Trophoblast cell (in vitro differentiated cells and primary cell): ENCODE results near the gene TRAF2.

Experiments used
- DNase-seq, 2 donors: peaks; one replicate each; pipeline ENCODE4 v3.0.0-alpha.2; 2016
- H2AFZ ChIP-seq: 2 replicates; pipeline ENCODE4 v1.6.1; 2013; ENCODE audit warnings: low read length, moderate library complexity, mild to moderate bottlenecking; ENCODE audit not compliant: insufficient read depth, poor library complexity
- H2AK5ac ChIP-seq: 2 replicates; pipeline ENCODE4 v1.6.1; 2013; ENCODE audit warnings: mild to moderate bottlenecking, low read length
- H2BK120ac ChIP-seq: 2 replicates; pipeline ENCODE4 v1.6.1; 2013; ENCODE audit warnings: low read length, mild to moderate bottlenecking, moderate library complexity; ENCODE audit not compliant: insufficient read depth, poor library complexity
- H2BK12ac ChIP-seq: 2 replicates; pipeline ENCODE4 v1.6.1; 2013; ENCODE audit warnings: mild to moderate bottlenecking, low read length, moderate library complexity
- H2BK5ac ChIP-seq: 2 replicates; pipeline ENCODE4 v1.6.1; 2013; ENCODE audit warnings: low read length, low read depth, moderate library complexity, mild to moderate bottlenecking; ENCODE audit not compliant: poor library complexity
- H3K14ac ChIP-seq: 2 replicates; pipeline ENCODE4 v1.6.1; 2013; ENCODE audit warnings: mild to moderate bottlenecking, low read length
- H3K18ac ChIP-seq: 2 replicates; pipeline ENCODE4 v1.6.1; 2013; ENCODE audit warnings: mild to moderate bottlenecking, low read length
- H3K23ac ChIP-seq: 2 replicates; pipeline ENCODE4 v1.6.1; 2013; ENCODE audit warnings: low read length
- H3K27ac ChIP-seq: 2 replicates; pipeline ENCODE4 v1.5.1; 2013; ENCODE audit warnings: low read depth, mild to moderate bottlenecking, inconsistent platforms, low read length, moderate library complexity
- H3K27me3 ChIP-seq: 2 replicates; pipeline ENCODE4 v1.6.1; 2013; ENCODE audit warnings: inconsistent platforms, mild to moderate bottlenecking, low read length, moderate library complexity; ENCODE audit not compliant: insufficient read depth
- H3K36me3 ChIP-seq, 2 experiments: 1 replicate in 1 of 2; 2 replicates in 1 of 2; pipeline ENCODE4 v1.6.1; 2013; ENCODE audit warnings: low read length in 2 of 2, mild to moderate bottlenecking in 2 of 2, moderate library complexity in 1 of 2; ENCODE audit not compliant: insufficient read depth in 2 of 2, control insufficient read depth in 1 of 2
- H3K4ac ChIP-seq: 2 replicates; pipeline ENCODE4 v1.6.1; 2013; ENCODE audit warnings: low read depth, mild to moderate bottlenecking, low read length, moderate library complexity
- H3K4me1 ChIP-seq, 2 experiments: 1 replicate in 1 of 2; 2 replicates in 1 of 2; pipeline ENCODE4 v1.6.1; 2013; ENCODE audit warnings: low read length in 2 of 2, mild to moderate bottlenecking in 2 of 2, moderate library complexity in 1 of 2; ENCODE audit not compliant: insufficient read depth in 2 of 2, control insufficient read depth in 1 of 2
- H3K4me2 ChIP-seq: 2 replicates; pipeline ENCODE4 v1.6.1; 2013; ENCODE audit warnings: inconsistent platforms, mild to moderate bottlenecking, low read length, moderate library complexity
- H3K4me3 ChIP-seq: 2 replicates; pipeline ENCODE4 v1.5.1; 2013; ENCODE audit warnings: mild to moderate bottlenecking, low read depth, low read length, inconsistent platforms
- H3K79me1 ChIP-seq: one replicate; pipeline ENCODE4 v1.6.1; 2013; ENCODE audit warnings: low read length
- H3K79me2 ChIP-seq: 2 replicates; pipeline ENCODE4 v1.6.1; 2013; ENCODE audit warnings: low read length, mild to moderate bottlenecking; ENCODE audit not compliant: control insufficient read depth, insufficient read depth, poor library complexity
- H3K9ac ChIP-seq: 2 replicates; pipeline ENCODE4 v1.6.1; 2013; ENCODE audit warnings: mild to moderate bottlenecking, low read length
- H3K9me3 ChIP-seq: 2 replicates; pipeline ENCODE4 v1.6.1; 2013; ENCODE audit warnings: low read depth, mild to moderate bottlenecking, control low read depth, inconsistent platforms, low read length; ENCODE audit not compliant: insufficient read depth
- H4K12ac ChIP-seq: 2 replicates; pipeline ENCODE4 v1.6.1; 2013; ENCODE audit warnings: low read depth, mild to moderate bottlenecking, low read length, moderate library complexity
- H4K8ac ChIP-seq: 2 replicates; pipeline ENCODE4 v1.6.1; 2013; ENCODE audit warnings: low read depth, mild to moderate bottlenecking, low read length, moderate library complexity
- H4K91ac ChIP-seq: one replicate; pipeline ENCODE4 v1.6.1; 2013; ENCODE audit warnings: low read depth, mild to moderate bottlenecking, low read length, moderate library complexity
- WGBS: extraction: QIAGEN DNeasy Blood & Tissue Kit; methylation state at CpG from one replicate; pipeline ENCODE4 v1.1.7; 2013; ENCODE audit warnings: missing lambda C conversion rate; ENCODE audit not compliant: insufficient read length, insufficient coverage; ENCODE audit errors: extremely low coverage; 5-methylcytosine and 5-hydroxymethylcytosine counted together

TRAF2 gene

DNA sequence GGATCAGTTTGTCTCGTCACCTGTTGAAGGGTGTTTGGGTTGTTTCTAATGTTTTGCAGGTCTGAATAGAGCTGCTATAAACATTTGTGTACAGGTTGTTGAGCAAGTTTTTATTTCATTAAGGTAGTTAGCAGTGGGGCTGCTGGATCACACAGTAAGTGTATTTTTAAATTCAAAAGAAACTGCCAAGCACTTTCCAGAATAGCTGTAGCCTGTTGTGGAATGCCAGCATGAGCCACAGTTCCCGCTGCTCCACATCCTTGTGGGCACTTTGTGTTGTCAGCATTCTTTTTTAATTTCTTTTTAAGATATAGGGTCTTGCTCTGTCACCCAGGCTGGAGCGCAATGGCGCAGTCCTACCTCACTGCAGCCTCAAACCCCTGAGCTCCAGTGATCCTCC lies 43.7 kb downstream of the TRAF2 start:
- Histone ChIP-seq H3K14ac (no peak overlapping the region), H3K4me3 (no peak overlapping the region), H4K12ac (no peak overlapping the region), H3K4me1 (peaks cover 8 to 13% of the 10 kb centered on the region in 2 experiments), H3K27ac (no peak overlapping the region), H3K9me3 (no peaks in the 10 kb centered on the region), H3K9ac (no peak overlapping the region), H4K8ac (no peak overlapping the region), H3K27me3 (no peaks in the 10 kb centered on the region), H3K36me3 (peaks cover 32 to 42% of the 10 kb centered on the region in 2 experiments), H2BK12ac (no peak overlapping the region), H3K18ac (no peak overlapping the region), H2AFZ (no peak overlapping the region), H3K79me1 (peaks cover 5% of the 10 kb centered on the region), H2AK5ac (no peak overlapping the region), H3K4ac (no peak overlapping the region), H2BK5ac (no peak overlapping the region), H3K23ac (no peak overlapping the region), H2BK120ac (no peak overlapping the region), H4K91ac (no peak overlapping the region), H3K79me2 (no peaks in the 10 kb centered on the region), H3K4me2 (no peak overlapping the region)
- no CpG with 5 or more reads among the region's 4 CpGs for WGBS
- DNase-seq = no peak

DNA sequence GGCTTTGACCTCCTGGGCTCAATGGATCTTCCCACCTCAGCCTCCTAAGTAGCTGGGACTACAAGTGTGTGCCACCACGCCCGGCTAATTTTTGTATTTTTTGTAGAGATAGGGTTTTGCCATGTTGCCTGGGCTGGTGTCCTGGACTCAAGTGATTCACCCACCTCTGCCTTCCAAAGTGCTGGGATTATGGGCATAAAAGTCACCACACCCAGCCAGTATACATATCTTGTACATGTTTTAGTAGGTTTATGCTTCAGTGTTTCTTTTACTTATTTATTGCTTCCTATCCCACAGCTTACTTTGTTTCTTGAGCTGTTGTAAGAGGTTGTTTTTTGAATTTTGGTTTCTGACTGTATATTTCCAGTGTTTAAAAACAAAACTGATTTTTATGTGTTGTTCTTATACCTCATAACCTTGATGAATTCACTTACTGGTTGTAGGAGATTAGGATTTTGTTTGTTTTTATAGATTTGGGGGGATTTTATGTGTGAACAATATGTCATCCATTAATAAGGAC lies 45.4 kb downstream of the TRAF2 start:
- Histone ChIP-seq H3K14ac (no peak overlapping the region), H3K23ac (no peak overlapping the region), H3K27me3 (no peaks in the 10 kb centered on the region), H3K79me1 (no peaks in the 10 kb centered on the region), H3K36me3 (peaks cover 19 to 28% of the 10 kb centered on the region in 2 experiments), H2BK5ac (no peak overlapping the region), H3K4me2 (no peak overlapping the region), H3K27ac (no peak overlapping the region), H2AFZ (no peak overlapping the region), H3K79me2 (no peaks in the 10 kb centered on the region), H3K9me3 (no peaks in the 10 kb centered on the region), H4K8ac (no peak overlapping the region), H3K18ac (no peak overlapping the region), H3K4me3 (no peak overlapping the region), H2AK5ac (no peak overlapping the region), H3K4ac (no peak overlapping the region), H4K91ac (no peak overlapping the region), H4K12ac (no peak overlapping the region), H2BK12ac (no peak overlapping the region), H3K9ac (no peak overlapping the region), H2BK120ac (no peak overlapping the region), H3K4me1 (peaks cover 0 to 4% of the 10 kb centered on the region in 2 experiments)
- WGBS = no CpG with 5 or more reads among the region's 2 CpGs
- DNase-seq = no peak

DNA sequence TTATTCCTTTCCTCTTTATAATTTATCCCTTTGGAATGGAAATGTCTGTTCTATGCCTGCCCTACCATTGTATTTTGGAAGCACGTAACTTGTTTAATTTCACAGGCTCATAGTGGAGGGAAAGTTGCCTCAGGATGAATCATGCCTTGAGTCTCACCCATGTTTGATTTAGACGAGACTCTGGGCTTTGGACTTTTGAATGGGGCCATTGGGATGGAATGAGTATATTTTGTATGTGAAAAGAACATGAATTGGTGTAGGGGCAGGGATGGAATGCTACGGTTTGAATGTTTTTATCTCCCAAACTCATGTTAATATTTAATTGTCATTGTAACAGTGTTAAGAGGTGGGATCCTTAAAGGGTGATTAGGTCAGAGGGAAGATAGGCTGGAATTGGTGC lies 48.0 kb downstream of the TRAF2 start:
- H4K91ac ChIP-seq = no peak overlapping the region
- no peak for DNase-seq
- H4K8ac ChIP-seq = no peak overlapping the region
- H3K36me3 ChIP-seq = peaks cover 17 to 24% of the 10 kb centered on the region in 2 experiments
- no peak overlapping the region for H3K23ac ChIP-seq
- no CpG with 5 or more reads among the region's 3 CpGs for WGBS
- H2AFZ ChIP-seq = no peak overlapping the region
- no peaks in the 10 kb centered on the region for H3K79me1 ChIP-seq
- no peak overlapping the region for H3K4me2 ChIP-seq
- H4K12ac ChIP-seq = no peak overlapping the region
- H3K79me2 ChIP-seq = no peaks in the 10 kb centered on the region
- H3K27ac ChIP-seq = no peak overlapping the region
- no peak overlapping the region for H3K9ac ChIP-seq
- H2AK5ac ChIP-seq = no peak overlapping the region
- H2BK12ac ChIP-seq = no peak overlapping the region
- H2BK120ac ChIP-seq = no peak overlapping the region
- H2BK5ac ChIP-seq = no peak overlapping the region
- H3K14ac ChIP-seq = no peak overlapping the region
- peaks cover 0 to 3% of the 10 kb centered on the region in 2 experiments for H3K4me1 ChIP-seq
- H3K4me3 ChIP-seq = no peak overlapping the region
- H3K27me3 ChIP-seq = no peaks in the 10 kb centered on the region
- H3K18ac ChIP-seq = no peak overlapping the region
- no peaks in the 10 kb centered on the region for H3K9me3 ChIP-seq
- H3K4ac ChIP-seq = no peak overlapping the region

DNA sequence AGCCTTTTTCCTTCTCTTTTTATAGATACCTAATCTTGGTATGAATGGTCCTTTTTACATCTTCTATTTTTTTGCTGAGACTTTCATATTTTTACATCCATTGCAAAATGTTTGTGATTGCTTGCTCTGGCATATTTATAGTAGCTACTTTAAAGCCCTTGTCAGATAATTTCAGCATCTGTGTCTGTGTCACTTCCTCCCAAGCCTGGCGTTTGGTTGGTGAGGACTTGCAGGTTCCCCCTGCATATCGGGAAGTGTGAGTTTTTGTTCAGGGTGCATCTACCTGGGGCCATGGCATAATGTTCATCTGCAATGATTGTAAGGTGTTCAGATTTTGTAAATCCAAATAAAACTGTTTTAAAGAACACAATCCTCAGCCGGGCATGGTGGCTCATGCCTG lies 49.3 kb downstream of the TRAF2 start:
- Histone ChIP-seq H2BK12ac (no peak overlapping the region), H3K4me2 (no peak overlapping the region), H3K27ac (no peak overlapping the region), H2BK5ac (no peak overlapping the region), H3K27me3 (no peaks in the 10 kb centered on the region), H2BK120ac (no peak overlapping the region), H3K4me1 (peaks cover 0 to 3% of the 10 kb centered on the region in 2 experiments), H3K79me2 (no peaks in the 10 kb centered on the region), H2AK5ac (no peak overlapping the region), H3K14ac (no peak overlapping the region), H3K18ac (no peak overlapping the region), H3K9me3 (no peaks in the 10 kb centered on the region), H2AFZ (no peak overlapping the region), H3K79me1 (no peaks in the 10 kb centered on the region), H4K91ac (no peak overlapping the region), H3K9ac (peak overlapping the region; percentile 68), H4K12ac (no peak overlapping the region), H3K4ac (no peak overlapping the region), H3K36me3 (peaks cover 29 to 33% of the 10 kb centered on the region in 2 experiments), H3K4me3 (no peak overlapping the region), H3K23ac (no peak overlapping the region), H4K8ac (no peak overlapping the region)
- DNase-seq = no peak
- WGBS = no CpG with 5 or more reads among the region's 3 CpGs
